Lung microvascular endothelial cell (primary cell): ENCODE measurements around the gene C11orf98. TPM values are rescaled to one million over a fixed set of nuclear protein-coding genes. Genes with fewer than 3 reads are reported as not detected.
"Not testable (repeated sequence)": the region's sequence is repeated elsewhere in the genome, so short reads cannot be mapped to it uniquely, and the experiment has no call there.

ENCODE experiments used
- DNase-seq, 2 donors: peaks; one replicate each; pipeline versions ENCODE4 v3.0.0 to v3.0.0-alpha.2; 2010; ENCODE audit warnings: low read depth in 2 of 2
- total RNA-seq: library from RNA; depleted of rRNA; stranded (reverse); fragments of >200 nt; gene quantifications from 2 replicates; pipeline ENCODE4 v1.2.1, GENCODE V29; 2014

C11orf98 gene
- total RNA-seq, 1 donor from 2014 or later, result 37.5 TPM

- DNase-seq, result no peak
These were observed 10.7 kb downstream of the C11orf98 start for GRCh38 chr11:62654297-62654696.

- DNase-seq, result no peak
These were observed 12.6 kb downstream of the C11orf98 start for GRCh38 chr11:62652161-62653006.

- not testable (repeated sequence) for DNase-seq
These were observed 14.7 kb downstream of the C11orf98 start for GRCh38 chr11:62650283-62650682.

- DNase-seq, result no peak
These were observed 15.5 kb downstream of the C11orf98 start for GRCh38 chr11:62649486-62649885.

GRCh38 chr11:62648967-62649364, 16.0 kb downstream of the C11orf98 start:
- DNase-seq, result no peak

GRCh38 chr11:62648185-62648966, 16.6 kb downstream of the C11orf98 start:
- no peak for DNase-seq

- no peak for DNase-seq
These were observed 17.4 kb downstream of the C11orf98 start for GRCh38 chr11:62647609-62648005.

- no peak for DNase-seq
These were observed 18.0 kb downstream of the C11orf98 start for GRCh38 chr11:62646825-62647608.

GRCh38 chr11:62645946-62646824, 18.8 kb downstream of the C11orf98 start, which contains the start of gene GANAB:
TSS of gene GANAB (minus strand) at chr11:62646613. CDS start at chr11:62646599, 14 bp downstream.
- DNase-seq, result peak; percentile 98 to 99

GRCh38 chr11:62645671-62645945, 19.4 kb downstream of the C11orf98 start:
- DNase-seq, result no peak

GRCh38 chr11:62644220-62644619, 20.8 kb downstream of the C11orf98 start:
- no peak for DNase-seq

- no peak for DNase-seq
These were observed 32.5 kb downstream of the C11orf98 start for GRCh38 chr11:62632492-62632891.

- peak in 1 of 2 donors; percentile 28 for DNase-seq
These were observed 37.3 kb downstream of the C11orf98 start for GRCh38 chr11:62627713-62628112.

GRCh38 chr11:62622476-62623089, 42.4 kb downstream of the C11orf98 start:
- peak in 1 of 2 donors; percentile 42 for DNase-seq

- peak; percentile 93 to 94 for DNase-seq
These were observed 43.2 kb downstream of the C11orf98 start, which contains the start of gene B3GAT3 for GRCh38 chr11:62621567-62622470. TSS of gene B3GAT3 (minus strand) at chr11:62621986. CDS start at chr11:62621947, 39 bp downstream.

- DNase-seq, result no peak
These were observed 43.9 kb downstream of the C11orf98 start for GRCh38 chr11:62621027-62621566.

GRCh38 chr11:62616957-62617356, 48.1 kb downstream of the C11orf98 start:
- not testable (repeated sequence) for DNase-seq

- no peak for DNase-seq
These were observed 49.5 kb downstream of the C11orf98 start for GRCh38 chr11:62615521-62615920.

- no peak for DNase-seq
These were observed 50.7 kb downstream of the C11orf98 start for GRCh38 chr11:62614275-62614674.
